Spinal cord (tissue), 10 donors: ENCODE results near the gene DLG4. TPM values are rescaled to one million over a fixed set of nuclear protein-coding genes. Genes with fewer than 3 reads are reported as not detected.
"Not testable (repeated sequence)": the region's sequence is repeated elsewhere in the genome, so short reads cannot be mapped to it uniquely, and the experiment has no call there.

Experiments
- DNase-seq, 6 donors: peaks; one replicate each; pipeline versions ENCODE4 v3.0.0 to v3.0.0-alpha.2; 2013 to 2015; ENCODE audit warnings: low spot score in 6 of 6, low read depth in 4 of 6
- H3K27ac ChIP-seq: one replicate; pipeline ENCODE4 v1.5.1; 2013; ENCODE audit warnings: low read depth, low read length, control low read depth
- H3K27me3 ChIP-seq: one replicate; pipeline ENCODE4 v1.6.1; 2013; ENCODE audit warnings: low read length; ENCODE audit not compliant: control insufficient read depth, insufficient read depth
- H3K36me3 ChIP-seq: one replicate; pipeline ENCODE4 v1.6.1; 2013; ENCODE audit warnings: low read length; ENCODE audit not compliant: control insufficient read depth, insufficient read depth
- H3K4me1 ChIP-seq: one replicate; pipeline ENCODE4 v1.6.1; 2013; ENCODE audit warnings: low read length; ENCODE audit not compliant: control insufficient read depth, insufficient read depth
- H3K4me3 ChIP-seq: one replicate; pipeline ENCODE4 v1.5.1; 2013; ENCODE audit warnings: low read depth, low read length, control low read depth
- H3K9me3 ChIP-seq: one replicate; pipeline ENCODE4 v1.6.1; 2013; ENCODE audit warnings: low read length; ENCODE audit not compliant: control insufficient read depth, insufficient read depth
- WGBS: methylation state at CpG from one replicate; pipeline ENCODE4 v1.1.5; 2013; ENCODE audit warnings: missing lambda C conversion rate; ENCODE audit not compliant: insufficient coverage; 5-methylcytosine and 5-hydroxymethylcytosine counted together
- polyA plus RNA-seq, 2 donors: library from polyadenylated mRNA; unstranded; fragments of 120-200 nt; gene quantifications; one replicate each; pipeline ENCODE4 v1.2.1, GENCODE V29; 2013; ENCODE audit not compliant: insufficient read length in 2 of 2
- total RNA-seq, 2 donors: library from RNA; depleted of rRNA in 1 of 2; stranded (reverse); fragments of 120-200 nt in 1 of 2; fragments of >200 nt in 1 of 2; gene quantifications; one replicate each; pipeline versions ENCODE4 v1.2.3 to v1.2.4, GENCODE V29; 2013 to 2014
- donor health status: healthy.

Gene DLG4
- total and polyA plus RNA-seq, 4 donors: 50.6 to 203 (median 138) TPM

DNA sequence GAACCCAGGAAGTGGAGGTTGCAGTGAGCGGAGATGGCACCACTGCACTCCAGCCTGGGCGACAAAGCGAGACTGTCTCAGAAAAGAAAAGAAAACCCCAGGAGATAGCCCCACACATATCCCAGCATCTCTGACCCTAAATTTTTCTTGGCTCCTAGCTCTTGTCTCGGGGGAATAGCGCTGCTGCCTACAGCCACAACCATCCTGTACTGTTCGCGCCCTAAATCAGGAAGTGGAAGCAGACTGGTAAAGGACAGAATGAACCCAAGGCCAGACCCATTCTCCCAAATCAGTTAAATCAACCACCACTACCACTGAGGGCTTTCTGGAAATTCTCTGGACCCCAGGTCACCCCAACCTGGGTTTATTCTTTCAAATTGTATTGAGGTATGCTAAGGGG, 30.2 kb upstream of the DLG4 start:
- 91% methylated on average over 7 of the region's 7 CpGs for WGBS
- no peaks in the 10 kb centered on the region for H3K27me3 ChIP-seq
- H3K4me1 ChIP-seq: peaks cover 31% of the 10 kb centered on the region
- no peaks in the 10 kb centered on the region for H3K9me3 ChIP-seq
- peak overlapping the region; percentile 98 for H3K4me3 ChIP-seq
- no peak overlapping the region for H3K27ac ChIP-seq
- peaks cover 25% of the 10 kb centered on the region for H3K36me3 ChIP-seq
- peak in 1 of 6 donors; percentile 1 for DNase-seq

DNA sequence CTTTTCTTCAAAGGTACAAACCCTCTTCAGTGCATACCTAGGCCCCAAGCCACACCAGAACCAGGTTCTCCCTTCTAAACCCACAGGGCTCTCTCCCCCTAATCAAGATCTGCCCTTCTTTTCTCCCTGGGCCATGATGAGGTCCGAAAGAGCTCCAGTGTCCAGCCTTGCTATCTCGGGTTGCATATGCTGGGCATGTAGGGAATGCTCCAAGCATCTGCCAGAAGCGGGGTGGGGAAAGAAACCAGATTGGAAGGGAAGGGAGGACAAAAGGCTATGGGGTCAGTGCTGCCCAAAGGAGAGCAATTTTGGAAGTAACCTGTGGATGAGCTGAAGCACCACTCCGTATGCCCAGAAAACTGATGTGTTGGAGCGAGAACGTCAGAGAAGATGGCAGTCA, 29.6 kb upstream of the DLG4 start:
- whole genome bisulfite sequencing: 93% methylated on average over 6 of the region's 6 CpGs
- no peaks in the 10 kb centered on the region for H3K27me3 ChIP-seq
- H3K4me3 ChIP-seq: no peak overlapping the region
- no peak overlapping the region for H3K27ac ChIP-seq
- peaks cover 31% of the 10 kb centered on the region for H3K4me1 ChIP-seq
- peaks cover 25% of the 10 kb centered on the region for H3K36me3 ChIP-seq
- DNase-seq: peak in 1 of 6 donors; percentile 1
- H3K9me3 ChIP-seq: no peaks in the 10 kb centered on the region

DNA sequence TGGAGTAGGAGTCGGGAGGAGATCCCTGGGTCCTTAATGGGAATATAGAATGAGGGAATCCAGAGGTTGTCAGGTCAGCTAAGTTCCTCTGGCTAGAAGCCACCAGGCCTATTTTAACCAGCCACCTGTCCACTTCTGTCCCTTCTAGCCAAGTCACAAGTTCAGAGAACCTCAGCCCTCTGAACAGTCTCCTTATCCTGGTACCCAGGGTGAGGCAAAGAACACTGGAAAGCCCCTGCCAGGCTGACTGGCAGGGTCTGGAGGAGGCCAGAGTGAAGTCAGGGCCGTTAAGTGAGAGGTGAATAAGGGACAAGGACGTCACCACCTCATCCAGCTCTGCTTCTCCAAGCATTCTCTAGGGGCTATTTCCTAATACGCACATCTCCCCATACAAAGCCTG, 29.2 kb upstream of the DLG4 start:
- no peaks in the 10 kb centered on the region for H3K27me3 ChIP-seq
- no peak for DNase-seq
- no peak overlapping the region for H3K4me3 ChIP-seq
- peaks cover 34% of the 10 kb centered on the region for H3K4me1 ChIP-seq
- WGBS: 77% methylated on average over 2 of the region's 4 CpGs
- peaks cover 28% of the 10 kb centered on the region for H3K36me3 ChIP-seq
- no peak overlapping the region for H3K27ac ChIP-seq
- H3K9me3 ChIP-seq: no peaks in the 10 kb centered on the region

DNA sequence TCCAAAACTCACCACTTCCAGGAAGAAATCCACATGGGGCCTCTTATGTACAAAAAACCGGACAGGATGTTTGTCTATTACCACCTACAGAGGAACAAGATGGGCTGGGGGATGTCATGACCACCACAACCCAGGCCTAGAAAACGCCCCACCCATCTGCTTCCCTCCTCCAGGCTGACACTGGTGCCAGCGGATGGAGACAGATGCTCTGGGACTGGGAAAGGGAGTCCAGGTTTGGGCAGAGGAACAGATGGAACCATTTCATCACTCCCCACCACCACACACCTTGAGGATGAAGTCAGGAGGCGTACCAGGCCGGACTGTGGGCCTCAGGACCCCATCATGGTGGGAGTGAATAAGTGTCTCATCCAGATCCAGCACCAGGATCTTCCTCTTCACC, 27.1 kb upstream of the DLG4 start:
- no peak overlapping the region for H3K4me3 ChIP-seq
- H3K27me3 ChIP-seq: no peaks in the 10 kb centered on the region
- no CpG with 5 or more reads among the region's 5 CpGs for WGBS
- H3K27ac ChIP-seq: no peak overlapping the region
- no peak for DNase-seq
- peaks cover 32% of the 10 kb centered on the region for H3K36me3 ChIP-seq
- H3K4me1 ChIP-seq: peaks cover 34% of the 10 kb centered on the region
- no peaks in the 10 kb centered on the region for H3K9me3 ChIP-seq

DNA sequence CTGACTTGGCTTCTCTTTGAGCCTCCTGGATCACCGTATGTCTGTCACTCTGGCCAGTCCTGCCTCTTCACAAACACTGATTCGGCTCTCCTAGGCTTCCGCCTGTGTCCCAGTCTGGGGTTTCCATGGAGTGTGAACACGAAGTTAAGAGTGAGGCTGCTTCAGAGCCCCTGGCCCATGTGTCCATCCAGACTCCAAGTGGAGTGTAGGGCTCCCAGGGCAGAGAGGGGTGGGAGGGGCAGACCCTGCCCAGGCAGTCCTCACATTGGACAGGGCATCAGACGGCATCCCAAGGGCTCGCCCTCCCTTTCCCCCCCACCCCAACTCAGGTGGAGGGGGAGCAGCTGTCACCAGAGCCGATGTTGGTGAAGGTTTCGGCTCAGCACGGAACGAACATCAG, 24.2 kb upstream of the DLG4 start:
- peaks cover 26% of the 10 kb centered on the region for H3K4me1 ChIP-seq
- 86% methylated on average over 4 of the region's 10 CpGs for whole genome bisulfite sequencing
- not testable (repeated sequence) for H3K27me3 ChIP-seq, H3K9me3 ChIP-seq, H3K4me3 ChIP-seq, H3K27ac ChIP-seq, DNase-seq
- H3K36me3 ChIP-seq: peaks cover 43% of the 10 kb centered on the region

DNA sequence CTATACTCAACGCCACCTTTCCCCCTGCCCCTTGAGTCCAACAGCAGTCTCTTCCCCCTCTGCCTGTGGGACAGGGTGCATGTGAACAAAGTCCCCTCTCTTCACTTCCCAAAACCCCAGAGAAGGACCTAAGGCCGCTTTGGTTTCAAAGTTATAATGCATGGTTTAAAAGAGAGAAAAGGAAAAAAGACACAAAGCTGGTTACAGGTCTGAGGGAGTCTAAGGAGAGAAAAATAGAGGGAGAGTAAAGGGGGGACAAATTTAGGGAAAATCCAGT, 23.8 kb upstream of the DLG4 start:
- no peaks in the 10 kb centered on the region for H3K9me3 ChIP-seq
- DNase-seq: no peak
- H3K4me1 ChIP-seq: peaks cover 22% of the 10 kb centered on the region
- 17% methylated on average over 1 of the region's 2 CpGs for WGBS
- no peaks in the 10 kb centered on the region for H3K27me3 ChIP-seq
- H3K36me3 ChIP-seq: peaks cover 43% of the 10 kb centered on the region
- H3K4me3 ChIP-seq: peak overlapping the region; percentile 89
- H3K27ac ChIP-seq: peak overlapping the region; percentile 100

DNA sequence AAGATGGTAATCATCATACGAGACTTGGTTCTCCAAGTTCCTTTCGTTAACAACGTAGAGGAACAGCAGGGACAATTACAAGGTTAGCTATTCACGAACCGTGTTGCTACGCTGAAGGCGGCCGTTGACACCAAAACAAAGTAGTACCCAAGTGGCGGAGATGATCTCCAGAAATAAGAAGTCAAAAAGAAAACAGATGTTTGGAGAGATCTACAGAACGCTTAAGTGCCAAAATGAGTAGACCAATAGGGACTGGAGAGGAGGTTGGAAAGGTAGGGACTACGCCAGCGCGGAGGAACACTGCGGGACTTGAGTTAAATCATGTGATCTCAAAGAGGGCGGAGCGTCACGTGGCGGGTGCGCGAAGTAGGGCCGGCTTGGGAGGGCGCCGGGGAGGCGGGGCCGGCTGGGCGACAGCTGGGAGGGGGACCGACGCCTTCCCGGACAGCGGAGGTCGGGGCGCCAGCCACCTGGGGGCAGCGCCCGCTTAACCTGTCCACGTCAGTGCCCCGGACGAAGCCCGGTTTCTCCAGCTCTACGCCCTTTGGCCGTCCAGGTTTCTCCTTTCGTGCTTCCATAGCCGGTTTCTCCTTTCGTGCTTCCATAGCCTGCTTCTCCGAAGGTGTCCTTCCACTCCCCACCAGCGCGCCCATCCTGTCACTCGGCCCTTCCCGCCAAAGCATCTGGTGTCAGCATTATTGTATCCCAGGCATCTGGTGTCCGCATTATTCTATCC, 23.2 kb upstream of the DLG4 start:
- peaks cover 43% of the 10 kb centered on the region for H3K36me3 ChIP-seq
- H3K4me1 ChIP-seq: peaks cover 22% of the 10 kb centered on the region
- peak overlapping the region; percentile 89 for H3K4me3 ChIP-seq
- no peaks in the 10 kb centered on the region for H3K9me3 ChIP-seq
- WGBS: under 1% methylated on average over 49 of the region's 49 CpGs
- peak overlapping the region; percentile 100 for H3K27ac ChIP-seq
- no peaks in the 10 kb centered on the region for H3K27me3 ChIP-seq
- peak; percentile 94 to 100 (median 98) for DNase-seq

DNA sequence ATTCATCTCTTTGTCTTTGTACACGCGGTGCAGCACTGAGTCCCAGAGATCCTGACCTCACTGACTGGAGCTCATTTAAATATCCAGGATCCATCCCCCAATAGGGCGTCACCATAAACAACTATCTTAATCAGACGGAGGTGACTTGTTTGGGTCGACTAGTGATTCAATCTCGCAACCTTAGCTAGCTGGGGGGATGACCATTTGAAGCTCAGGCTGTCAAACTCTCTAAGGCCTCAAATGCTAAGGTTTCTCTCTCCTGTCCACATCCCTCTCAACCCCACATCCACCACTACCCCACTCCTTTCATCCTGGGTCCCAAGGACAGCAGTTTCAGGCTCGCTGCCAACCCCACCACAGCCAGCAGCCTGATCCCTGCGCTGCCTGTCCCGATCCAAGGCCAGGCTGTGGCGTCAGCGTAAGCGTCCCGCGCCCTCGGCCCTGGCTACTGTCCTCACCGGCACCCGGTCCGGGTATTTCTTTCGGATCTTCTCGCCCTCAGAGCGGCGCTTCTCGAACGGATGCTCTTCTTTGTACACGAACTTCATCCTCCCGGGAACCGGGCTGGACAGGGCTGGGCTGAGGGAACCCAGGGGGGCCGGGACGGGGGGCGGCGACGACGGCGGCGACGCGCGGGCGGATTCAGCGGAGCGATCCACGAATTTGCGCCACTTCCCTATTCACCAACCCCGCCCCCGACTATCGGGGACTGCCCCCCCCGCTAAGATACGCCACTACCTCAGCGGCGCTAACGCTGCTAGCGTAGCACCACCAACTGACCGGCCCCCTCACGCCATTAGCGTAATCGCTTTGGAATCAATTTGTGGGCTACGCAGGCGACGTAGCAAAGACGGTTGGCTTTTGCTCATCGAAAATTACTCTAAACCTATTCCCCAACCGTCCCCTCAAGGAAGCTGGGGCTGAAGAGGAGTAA, 22.4 kb upstream of the DLG4 start, which contains the start of gene GABARAP:
GABARAP (minus strand) TSS at position 667 of the 934 bp plus-strand sequence; CDS start at position 548, 119 bp downstream.
- 0% methylated on average over 45 of the region's 62 CpGs for WGBS
- peak; percentile 92 to 99 (median 96) for DNase-seq
- peaks cover 43% of the 10 kb centered on the region for H3K36me3 ChIP-seq
- peaks cover 27% of the 10 kb centered on the region for H3K4me1 ChIP-seq
- peak within 1 kb of the TSS; percentile 100 for H3K27ac ChIP-seq
- H3K9me3 ChIP-seq: no peaks in the 10 kb centered on the region
- H3K27me3 ChIP-seq: no peaks in the 10 kb centered on the region
- H3K4me3 ChIP-seq: peak within 1 kb of the TSS; percentile 89

DNA sequence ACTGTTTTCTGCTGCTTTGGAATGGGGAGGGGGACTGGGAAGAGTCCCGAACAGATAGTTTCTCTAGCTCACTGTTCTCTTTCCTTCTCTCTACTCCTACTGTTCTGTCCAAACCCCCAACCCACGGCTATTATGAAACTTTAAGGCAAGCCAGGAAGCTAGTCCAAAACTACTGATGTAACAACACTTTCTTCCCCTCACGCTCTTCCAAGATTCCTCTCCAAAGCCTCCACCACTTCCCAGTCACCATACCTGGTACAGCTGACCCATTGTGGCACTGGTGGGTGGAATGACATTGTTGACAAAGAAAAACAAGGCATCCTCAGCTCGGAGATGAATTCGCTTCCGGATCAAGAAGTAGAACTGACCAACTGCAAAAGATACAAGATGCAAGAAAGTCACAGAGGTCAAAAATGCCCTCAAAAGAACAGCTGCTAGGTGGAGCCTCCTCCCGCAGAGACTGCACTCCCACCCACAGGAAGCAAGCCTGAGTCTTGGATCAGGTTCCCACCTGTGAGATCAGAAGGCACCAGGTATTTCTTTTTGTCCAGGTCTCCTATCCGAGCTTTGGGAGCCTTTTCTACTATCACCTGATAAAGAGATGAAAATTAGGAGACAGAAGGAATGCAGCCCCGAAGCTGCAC, 21.6 kb upstream of the DLG4 start:
- WGBS: 62% methylated on average over 6 of the region's 9 CpGs
- H3K4me1 ChIP-seq: peaks cover 35% of the 10 kb centered on the region
- peaks cover 44% of the 10 kb centered on the region for H3K36me3 ChIP-seq

More for the DNA sequence above, 21.6 kb upstream of the DLG4 start:
- H3K9me3 ChIP-seq: no peaks in the 10 kb centered on the region
- H3K4me3 ChIP-seq: peak overlapping the region; percentile 89
- DNase-seq: no peak
- H3K27me3 ChIP-seq: no peaks in the 10 kb centered on the region
- peak overlapping the region; percentile 100 for H3K27ac ChIP-seq
